Measurements from ENCODE around the gene HDAC6.

DNA sequence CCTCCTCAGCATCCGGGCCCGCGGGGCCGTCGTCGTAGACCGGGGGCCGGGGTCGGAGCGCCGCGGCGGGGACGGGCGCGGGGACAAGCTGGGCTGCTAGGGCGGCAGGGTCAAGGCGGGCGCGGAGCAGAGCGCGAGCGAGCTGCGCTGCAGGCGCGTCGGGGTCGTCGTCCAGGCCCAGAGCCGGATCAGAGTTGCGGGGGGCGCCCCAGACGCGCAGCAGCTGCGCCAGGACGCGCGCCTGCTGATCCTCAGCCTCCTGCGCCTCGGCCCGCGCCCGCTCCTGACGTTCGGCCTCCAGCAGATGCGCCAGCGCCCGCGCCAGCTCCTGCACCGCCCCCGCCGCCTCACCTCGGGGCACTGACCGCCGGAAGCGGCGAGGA is 30.0 kb downstream of the HDAC6 start:
- no peak for TF ChIP-seq CTCF (IDR thresholded peaks at IDR 0.05; ENCODE audit: insufficient read depth, low read length)
- no peak for TF ChIP-seq POLR2AphosphoS5 (IDR thresholded peaks at IDR 0.05; ENCODE audit: low read depth)
- no peak for TF ChIP-seq REST (IDR thresholded peaks at IDR 0.05; ENCODE audit: insufficient replicate concordance, low read depth)
- no peak for TF ChIP-seq SPI1 (IDR thresholded peaks at IDR 0.05; ENCODE audit: borderline replicate concordance, low read depth)
